Mesodermal cell (in vitro differentiated cells): ENCODE measurements around the gene IRAK1BP1. TPM values are rescaled to one million over a fixed set of nuclear protein-coding genes. Genes with fewer than 3 reads are reported as not detected.
A peak's percentile ranks its signal among the peaks of the same experiment; 100 is the strongest.

Experiments
- H3K27ac ChIP-seq: 2 replicates; pipeline ENCODE4 v1.7.0; 2013; ENCODE audit warnings: mild to moderate bottlenecking, low read depth, low read length, moderate library complexity; ENCODE audit not compliant: severe bottlenecking
- H3K36me3 ChIP-seq: 2 replicates; pipeline ENCODE4 v1.7.1; 2013; ENCODE audit warnings: mild to moderate bottlenecking, low read length, moderate library complexity; ENCODE audit not compliant: control insufficient read depth, insufficient read depth
- H3K4me1 ChIP-seq: one replicate; pipeline ENCODE4 v1.7.1; 2013; ENCODE audit warnings: mild to moderate bottlenecking, low read length; ENCODE audit not compliant: insufficient read depth, control insufficient read depth, poor library complexity, severe bottlenecking
- H3K4me3 ChIP-seq: 2 replicates; pipeline ENCODE4 v1.7.0; 2013; ENCODE audit warnings: low read length, control low read depth, mild to moderate bottlenecking; ENCODE audit not compliant: insufficient read depth, poor library complexity, severe bottlenecking; ENCODE audit errors: extremely low read depth
- H3K9me3 ChIP-seq: 2 replicates; pipeline ENCODE4 v1.7.1; 2013; ENCODE audit warnings: mild to moderate bottlenecking, low read length, moderate library complexity; ENCODE audit not compliant: control insufficient read depth
- WGBS, 2 experiments: methylation state at CpG; one replicate each; pipeline ENCODE4 v1.1.5; 2013; ENCODE audit warnings: missing lambda C conversion rate in 2 of 2; ENCODE audit not compliant: insufficient coverage in 2 of 2; 5-methylcytosine and 5-hydroxymethylcytosine counted together
- polyA plus RNA-seq, 2 experiments: library from polyadenylated mRNA; stranded (reverse); fragments of 50-300 nt; gene quantifications; one replicate each; pipeline ENCODE4 v1.2.3, GENCODE V29; 2013

Gene IRAK1BP1
- 3.6 TPM for polyA plus RNA-seq (2013, experiment 1 of 2)
- 4.4 TPM for polyA plus RNA-seq (2013, experiment 2 of 2)

- Histone ChIP-seq H3K4me3 (peak within 1 kb of the TSS; percentile 84), H3K27ac (peak within 1 kb of the TSS; percentile 43), H3K36me3 (no peaks in the 10 kb centered on the region), H3K4me1 (no peaks in the 10 kb centered on the region), H3K9me3 (no peaks in the 10 kb centered on the region)
- WGBS, 2 experiments: 5 to 13% methylated on average over 41 to 43 of the region's 48 CpGs
Measured at GRCh38 chr6:78867370-78868040, at the start of gene IRAK1BP1. Gene IRAK1BP1, plus strand, starts transcription at chr6:78867551. Its CDS starts 26 bp downstream, at chr6:78867577.

GRCh38 chr6:78824045-78824444 is 43.3 kb upstream of the IRAK1BP1 start:
- Histone ChIP-seq H3K4me3 (no peak overlapping the region), H3K27ac (no peak overlapping the region), H3K36me3 (no peaks in the 10 kb centered on the region), H3K9me3 (no peaks in the 10 kb centered on the region), H3K4me1 (no peaks in the 10 kb centered on the region)

- no peaks in the 10 kb centered on the region for H3K9me3 ChIP-seq
- no peaks in the 10 kb centered on the region for H3K4me1 ChIP-seq
- 91% methylated on average over 1 of the region's 3 CpGs for WGBS, 2 experiments
- H3K27ac ChIP-seq: no peak overlapping the region
- no peaks in the 10 kb centered on the region for H3K36me3 ChIP-seq
- H3K4me3 ChIP-seq: no peak overlapping the region
Measured at GRCh38 chr6:78829407-78829806, 37.9 kb upstream of the IRAK1BP1 start.

GRCh38 chr6:78830805-78831204 is 36.5 kb upstream of the IRAK1BP1 start:
- Histone ChIP-seq H3K27ac (no peak overlapping the region), H3K36me3 (no peaks in the 10 kb centered on the region), H3K4me1 (no peaks in the 10 kb centered on the region), H3K4me3 (no peak overlapping the region), H3K9me3 (no peaks in the 10 kb centered on the region)
- WGBS, 2 experiments: 86 to 100% methylated on average over 1 to 2 of the region's 2 CpGs

GRCh38 chr6:78831492-78831891 is 35.9 kb upstream of the IRAK1BP1 start:
- no peaks in the 10 kb centered on the region for H3K4me1 ChIP-seq
- H3K36me3 ChIP-seq: no peaks in the 10 kb centered on the region
- no peaks in the 10 kb centered on the region for H3K9me3 ChIP-seq
- no peak overlapping the region for H3K27ac ChIP-seq
- no peak overlapping the region for H3K4me3 ChIP-seq
- WGBS, 2 experiments: 100% methylated on average over 1 of the region's 2 CpGs

- H3K27ac ChIP-seq: no peak overlapping the region
Measured at GRCh38 chr6:78832091-78832808, 35.1 kb upstream of the IRAK1BP1 start.

GRCh38 chr6:78835817-78836216 is 31.5 kb upstream of the IRAK1BP1 start:
- Histone ChIP-seq H3K4me3 (no peak overlapping the region), H3K36me3 (no peaks in the 10 kb centered on the region), H3K9me3 (no peaks in the 10 kb centered on the region)

More at GRCh38 chr6:78832091-78832808, 35.1 kb upstream of the IRAK1BP1 start:
- H3K9me3 ChIP-seq: no peaks in the 10 kb centered on the region
- no peaks in the 10 kb centered on the region for H3K36me3 ChIP-seq
- H3K4me1 ChIP-seq: no peaks in the 10 kb centered on the region
- H3K4me3 ChIP-seq: no peak overlapping the region

GRCh38 chr6:78836598-78836997 is 30.8 kb upstream of the IRAK1BP1 start:
- H3K9me3 ChIP-seq: no peaks in the 10 kb centered on the region
- no peaks in the 10 kb centered on the region for H3K4me1 ChIP-seq
- no peak overlapping the region for H3K4me3 ChIP-seq
- no peaks in the 10 kb centered on the region for H3K36me3 ChIP-seq
- WGBS, 2 experiments: 81 to 94% methylated on average over 1 of the region's 3 CpGs
- H3K27ac ChIP-seq: no peak overlapping the region

More at GRCh38 chr6:78835817-78836216, 31.5 kb upstream of the IRAK1BP1 start:
- no peak overlapping the region for H3K27ac ChIP-seq
- H3K4me1 ChIP-seq: no peaks in the 10 kb centered on the region

- Histone ChIP-seq H3K4me1 (no peaks in the 10 kb centered on the region), H3K9me3 (no peaks in the 10 kb centered on the region), H3K36me3 (no peaks in the 10 kb centered on the region), H3K4me3 (no peak overlapping the region), H3K27ac (no peak overlapping the region)
Measured at GRCh38 chr6:78841111-78841510, 26.2 kb upstream of the IRAK1BP1 start.

- no peaks in the 10 kb centered on the region for H3K36me3 ChIP-seq
- no peaks in the 10 kb centered on the region for H3K4me1 ChIP-seq
- no peaks in the 10 kb centered on the region for H3K9me3 ChIP-seq
- H3K27ac ChIP-seq: no peak overlapping the region
- H3K4me3 ChIP-seq: no peak overlapping the region
Measured at GRCh38 chr6:78842953-78843352, 24.4 kb upstream of the IRAK1BP1 start.

- 90 to 100% methylated on average over 1 to 2 of the region's 2 CpGs for WGBS, 2 experiments
- H3K4me1 ChIP-seq: no peaks in the 10 kb centered on the region
- H3K4me3 ChIP-seq: no peak overlapping the region
- no peak overlapping the region for H3K27ac ChIP-seq
- no peaks in the 10 kb centered on the region for H3K36me3 ChIP-seq
- H3K9me3 ChIP-seq: no peaks in the 10 kb centered on the region
Measured at GRCh38 chr6:78844899-78845298, 22.5 kb upstream of the IRAK1BP1 start.
